Thoracic aorta (tissue), 2 donors: Measurements from ENCODE around the gene LMX1A. TPM values are rescaled to one million over a fixed set of nuclear protein-coding genes. Genes with fewer than 3 reads are reported as not detected.

ENCODE experiments used
- ATAC-seq: fragments of 150-250 bp; one replicate; pipeline ENCODE4 v1.8.0; 2017; ENCODE audit warnings: low read depth; ENCODE audit not compliant: insufficient number of reproducible peaks, low FRiP score
- DNase-seq: peaks from one replicate; pipeline ENCODE4 v3.0.0-alpha.2; 2020; ENCODE audit warnings: low spot score
- H3K27ac ChIP-seq, 2 donors: fragments of 200-600 bp; sonication (generic); 1 replicate in 1 of 2; 2 replicates in 1 of 2; pipeline ENCODE4 v1.5.1; 2016; ENCODE audit warnings: mild to moderate bottlenecking in 2 of 2, moderate library complexity in 2 of 2
- H3K27me3 ChIP-seq: fragments of 200-600 bp; sonication (generic); replicated peaks from 2 replicates; pipeline ENCODE4 v1.6.0; 2016; ENCODE audit warnings: mild to moderate bottlenecking; ENCODE audit not compliant: insufficient read depth
- H3K36me3 ChIP-seq: fragments of 200-600 bp; sonication (generic); one replicate; pipeline ENCODE4 v1.5.1; 2016
- H3K4me1 ChIP-seq, 2 donors: fragments of 200-600 bp; sonication (generic); 1 replicate in 1 of 2; 2 replicates in 1 of 2; pipeline versions ENCODE4 v1.5.1 to v1.6.0; 2016; ENCODE audit warnings: low read depth in 2 of 2, mild to moderate bottlenecking in 1 of 2; ENCODE audit not compliant: control insufficient read depth in 1 of 2
- H3K4me3 ChIP-seq: fragments of 200-600 bp; sonication (generic); 2 replicates; pipeline ENCODE4 v1.5.1; 2016; ENCODE audit warnings: mild to moderate bottlenecking
- H3K9me3 ChIP-seq: fragments of 200-600 bp; sonication (generic); 2 replicates; pipeline ENCODE4 v1.5.1; 2016
- total RNA-seq, 2 donors: library from RNA; depleted of rRNA; stranded (reverse); fragments of >200 nt; gene quantifications; one replicate each; pipeline versions ENCODE4 v1.1.0 to v1.2.3, GENCODE V29; 2016
- TF ChIP-seq, protein P1 (sequence below): fragments of 200-600 bp; sonication (generic); IDR thresholded peaks from one replicate; pipeline ENCODE4 v1.5.1; 2019; ENCODE audit warnings: antibody characterized with exemption

Gene LMX1A
- total RNA-seq, 2 donors from 2014 or later: 0.68 TPM; not detected in 1

DNA sequence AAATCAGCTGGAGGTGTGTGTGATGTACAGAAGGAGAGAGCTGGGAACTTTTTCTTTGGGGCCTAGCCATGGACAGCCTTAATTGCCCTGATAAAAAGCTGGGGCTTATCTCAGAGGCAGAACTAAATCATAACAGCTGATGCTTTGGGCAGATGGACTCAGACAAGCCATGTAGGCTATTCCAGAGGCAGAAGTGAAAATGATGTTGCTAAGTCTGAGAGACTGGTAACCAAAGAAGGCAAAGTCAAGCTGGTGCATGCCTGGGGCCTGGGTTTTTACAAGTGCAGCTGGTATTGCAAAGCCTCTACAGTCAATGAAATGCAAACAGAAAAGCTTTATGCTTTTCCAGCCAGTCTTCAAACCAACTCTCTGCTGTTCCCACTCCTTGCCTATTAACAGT is 39.0 kb upstream of the LMX1A start:
- TF ChIP-seq, protein P1, sequence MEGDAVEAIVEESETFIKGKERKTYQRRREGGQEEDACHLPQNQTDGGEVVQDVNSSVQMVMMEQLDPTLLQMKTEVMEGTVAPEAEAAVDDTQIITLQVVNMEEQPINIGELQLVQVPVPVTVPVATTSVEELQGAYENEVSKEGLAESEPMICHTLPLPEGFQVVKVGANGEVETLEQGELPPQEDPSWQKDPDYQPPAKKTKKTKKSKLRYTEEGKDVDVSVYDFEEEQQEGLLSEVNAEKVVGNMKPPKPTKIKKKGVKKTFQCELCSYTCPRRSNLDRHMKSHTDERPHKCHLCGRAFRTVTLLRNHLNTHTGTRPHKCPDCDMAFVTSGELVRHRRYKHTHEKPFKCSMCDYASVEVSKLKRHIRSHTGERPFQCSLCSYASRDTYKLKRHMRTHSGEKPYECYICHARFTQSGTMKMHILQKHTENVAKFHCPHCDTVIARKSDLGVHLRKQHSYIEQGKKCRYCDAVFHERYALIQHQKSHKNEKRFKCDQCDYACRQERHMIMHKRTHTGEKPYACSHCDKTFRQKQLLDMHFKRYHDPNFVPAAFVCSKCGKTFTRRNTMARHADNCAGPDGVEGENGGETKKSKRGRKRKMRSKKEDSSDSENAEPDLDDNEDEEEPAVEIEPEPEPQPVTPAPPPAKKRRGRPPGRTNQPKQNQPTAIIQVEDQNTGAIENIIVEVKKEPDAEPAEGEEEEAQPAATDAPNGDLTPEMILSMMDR: no peak
- Histone ChIP-seq H3K4me1 (peaks cover 3 to 8% of the 10 kb centered on the region in 2 donors), H3K9me3 (no peaks in the 10 kb centered on the region), H3K4me3 (no peak overlapping the region), H3K36me3 (no peaks in the 10 kb centered on the region), H3K27me3 (no peaks in the 10 kb centered on the region), H3K27ac (no peak overlapping the region)
- ATAC-seq (no peak), DNase-seq (no peak)

DNA sequence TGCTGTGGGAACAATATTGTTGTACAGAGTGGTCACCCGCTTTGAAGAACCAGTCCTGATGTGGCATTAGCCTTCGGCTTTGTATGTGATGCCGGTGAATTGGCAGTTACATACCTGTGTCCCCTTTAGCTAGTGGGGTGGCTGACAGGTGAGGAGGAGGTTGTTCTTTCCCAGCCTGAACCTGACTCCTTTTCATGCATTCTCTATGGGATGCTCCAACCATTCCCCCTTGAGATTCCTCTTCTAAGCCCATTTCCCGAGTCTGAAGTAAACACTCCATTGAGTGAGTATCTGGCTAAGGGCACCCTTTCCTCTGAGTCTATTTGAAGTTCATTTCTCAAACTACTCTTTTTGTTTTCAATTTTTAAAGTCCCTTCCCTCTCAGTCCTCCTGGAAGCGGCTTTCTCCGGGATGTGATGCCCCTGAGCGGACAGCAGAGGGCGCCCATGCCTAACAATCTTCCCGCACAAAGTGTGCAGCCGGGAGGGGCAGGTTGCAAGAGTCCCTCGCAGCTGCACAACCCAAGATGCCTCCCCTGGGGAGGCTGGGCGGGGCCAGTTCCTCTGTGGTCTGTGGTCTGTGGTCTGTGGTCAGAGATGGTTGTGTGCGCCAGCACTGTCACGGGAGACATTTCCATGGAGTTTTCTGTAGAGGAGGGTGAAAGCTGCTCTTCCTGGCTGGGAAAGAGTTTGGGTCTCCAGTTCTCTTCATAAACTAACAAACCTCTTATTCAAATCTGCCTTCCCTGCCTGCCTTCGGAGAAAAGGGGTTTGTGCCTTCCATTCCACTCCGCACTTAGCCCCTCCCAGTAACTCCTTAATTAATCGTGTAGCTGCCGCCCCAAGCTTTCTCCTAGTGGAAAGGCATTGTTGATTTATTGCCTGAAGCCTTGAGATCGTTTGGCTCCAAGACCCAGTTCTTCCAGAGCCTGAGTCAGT is 36.4 kb upstream of the LMX1A start:
- Histone ChIP-seq H3K27ac (no peak overlapping the region), H3K4me3 (peak overlapping the region; percentile 12)

DNA sequence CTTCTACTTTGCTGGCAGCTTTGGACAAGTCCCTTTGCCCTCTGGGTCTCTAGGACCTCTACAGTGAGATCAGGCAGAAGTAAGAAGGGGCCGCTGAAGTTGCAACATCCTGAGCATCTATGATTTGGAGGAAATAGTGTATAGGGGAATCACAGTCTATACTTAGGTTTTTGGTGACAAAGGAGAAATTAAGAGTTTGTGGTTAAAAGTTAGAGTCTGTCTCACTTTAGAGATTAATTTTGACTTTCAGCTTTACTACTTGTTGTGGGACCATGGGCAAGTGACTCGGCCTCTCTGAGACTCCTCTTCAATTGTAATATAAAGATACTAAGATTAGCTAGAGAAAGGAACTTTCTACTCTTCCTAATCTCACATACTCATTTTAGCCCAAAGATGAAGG is 33.1 kb upstream of the LMX1A start:
- Histone ChIP-seq H3K27me3 (no peaks in the 10 kb centered on the region), H3K9me3 (no peaks in the 10 kb centered on the region), H3K4me3 (no peak overlapping the region), H3K36me3 (no peaks in the 10 kb centered on the region), H3K4me1 (peaks cover 3 to 8% of the 10 kb centered on the region in 2 donors), H3K27ac (no peak overlapping the region)
- TF ChIP-seq, protein P1: no peak
- DNase-seq: no peak
- no peak for ATAC-seq

More for the DNA sequence above, 36.4 kb upstream of the LMX1A start:
- no peaks in the 10 kb centered on the region for H3K36me3 ChIP-seq
- TF ChIP-seq, protein P1: peak; percentile 93
- peak; percentile 51 for DNase-seq
- ATAC-seq: peak; percentile 78
- H3K27me3 ChIP-seq: no peaks in the 10 kb centered on the region
- no peaks in the 10 kb centered on the region for H3K9me3 ChIP-seq
- peaks cover 3 to 8% of the 10 kb centered on the region in 2 donors for H3K4me1 ChIP-seq

DNA sequence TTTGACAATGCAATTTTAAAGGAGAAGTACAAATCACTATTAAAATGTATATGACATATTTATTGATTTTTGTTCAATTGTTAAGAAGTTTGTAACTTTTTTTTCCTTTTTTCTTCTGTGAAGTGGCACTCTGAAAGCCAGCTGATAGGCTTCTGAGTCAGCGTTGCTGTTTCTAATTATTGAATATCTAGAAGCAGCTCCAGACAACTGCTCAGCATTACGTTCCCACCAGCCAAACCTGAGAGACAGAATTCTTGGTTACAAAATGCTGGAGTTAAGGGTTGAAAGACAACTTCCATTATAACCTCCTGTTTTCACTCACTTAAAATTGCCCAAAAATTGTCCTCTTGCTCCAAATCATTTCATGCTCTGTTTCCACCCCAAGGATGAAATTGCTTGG is 31.4 kb upstream of the LMX1A start:
- TF ChIP-seq, protein P1: no peak
- no peak for ATAC-seq

DNA sequence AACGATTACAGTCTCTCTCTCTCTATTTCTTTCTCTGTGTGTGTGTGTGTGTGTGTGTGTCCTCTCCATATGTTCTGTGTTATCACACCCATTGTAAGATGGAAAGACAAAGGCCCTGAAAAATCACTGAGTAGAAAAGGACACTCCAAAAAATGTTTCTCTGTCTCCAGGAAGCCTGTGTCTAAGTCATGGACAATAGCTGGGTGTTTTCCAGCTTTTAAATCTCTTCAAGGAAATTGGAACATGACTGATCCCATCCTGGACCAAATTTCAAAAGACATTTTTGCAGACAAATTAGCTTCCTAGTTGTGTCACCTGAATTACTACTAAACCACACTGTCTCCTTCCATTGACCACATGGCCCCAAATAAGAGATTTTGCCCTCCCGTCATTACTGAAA is 31.0 kb upstream of the LMX1A start:
- TF ChIP-seq, protein P1: no peak
- no peaks in the 10 kb centered on the region for H3K9me3 ChIP-seq

More for the DNA sequence above, 31.4 kb upstream of the LMX1A start:
- no peak for DNase-seq
- Histone ChIP-seq H3K27me3 (no peaks in the 10 kb centered on the region), H3K4me1 (peaks cover 0 to 13% of the 10 kb centered on the region in 2 donors), H3K4me3 (no peak overlapping the region), H3K9me3 (no peaks in the 10 kb centered on the region), H3K36me3 (no peaks in the 10 kb centered on the region), H3K27ac (no peak overlapping the region)

More for the DNA sequence above, 31.0 kb upstream of the LMX1A start:
- ATAC-seq: no peak
- Histone ChIP-seq H3K36me3 (no peaks in the 10 kb centered on the region), H3K27me3 (no peaks in the 10 kb centered on the region), H3K27ac (no peak overlapping the region), H3K4me3 (no peak overlapping the region), H3K4me1 (peaks cover 0 to 12% of the 10 kb centered on the region in 2 donors)
- DNase-seq: no peak
